Colon (tissue), 2 donors: ENCODE data around the gene EHBP1.

Experiments used
- FAIRE-seq: peaks from 2 replicates; lab custom pipeline; 2012; peaks lifted over from hg19 to GRCh38; lab: Jason Lieb, UNC
- donor health status: control.
- donor health status: control.

Gene EHBP1

DNA sequence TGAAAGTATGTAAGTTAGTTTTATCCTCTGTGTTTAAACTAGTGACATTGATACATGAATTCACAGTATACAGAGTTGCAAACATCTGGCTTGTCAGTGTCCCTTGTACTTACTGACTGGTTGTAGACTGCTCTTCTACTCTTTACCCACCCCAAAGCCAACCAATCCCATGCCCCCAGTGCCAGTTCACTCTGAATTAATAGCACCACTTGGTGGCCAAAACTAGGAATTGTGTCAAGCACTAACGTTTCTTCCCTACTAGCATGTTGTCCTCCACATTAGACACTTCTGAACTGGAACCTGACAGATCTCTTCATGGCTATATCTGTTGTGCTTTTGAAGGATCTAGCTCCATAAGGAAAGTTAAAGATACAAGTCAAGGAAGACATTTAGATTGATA lies 317.9 kb downstream of the EHBP1 start:
- FAIRE-seq: no peak

DNA sequence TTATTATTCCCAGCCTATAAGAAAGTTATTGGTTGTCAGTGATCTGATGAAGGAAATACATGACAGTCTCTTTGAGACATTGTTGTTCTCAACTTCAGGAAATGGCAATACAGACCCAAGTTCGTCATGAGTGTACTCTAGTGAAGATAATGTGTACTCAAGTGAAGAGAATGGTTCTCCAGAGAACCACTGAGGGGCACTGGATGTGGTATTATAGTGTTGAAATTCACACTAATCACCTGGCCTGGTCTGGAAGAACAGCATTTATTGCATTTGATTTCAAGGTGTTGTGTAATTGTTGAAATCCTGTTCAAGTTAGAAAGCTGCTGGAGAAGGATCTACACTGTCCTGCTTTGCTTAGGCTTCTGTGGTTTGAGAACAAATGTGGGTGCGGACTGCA lies 321.7 kb downstream of the EHBP1 start:
- FAIRE-seq: no peak

DNA sequence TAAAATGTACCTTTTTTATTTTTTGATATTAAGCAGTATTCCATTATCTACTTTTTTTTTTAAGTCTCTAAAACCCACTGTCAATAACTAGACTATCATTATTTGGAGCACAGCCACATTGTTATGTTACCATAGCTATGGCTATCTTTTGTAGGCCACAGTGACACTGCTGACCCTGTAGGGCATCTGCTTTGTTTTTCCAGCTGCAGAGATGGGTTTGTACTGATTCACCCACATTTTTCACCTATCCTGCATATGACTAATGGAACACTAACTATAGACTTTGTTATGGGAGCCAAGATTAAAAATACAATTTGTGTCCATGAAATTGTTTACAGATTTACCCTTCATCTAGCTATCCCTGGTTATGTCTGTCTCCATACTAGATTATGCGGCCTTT lies 323.5 kb downstream of the EHBP1 start:
- FAIRE-seq: no peak

DNA sequence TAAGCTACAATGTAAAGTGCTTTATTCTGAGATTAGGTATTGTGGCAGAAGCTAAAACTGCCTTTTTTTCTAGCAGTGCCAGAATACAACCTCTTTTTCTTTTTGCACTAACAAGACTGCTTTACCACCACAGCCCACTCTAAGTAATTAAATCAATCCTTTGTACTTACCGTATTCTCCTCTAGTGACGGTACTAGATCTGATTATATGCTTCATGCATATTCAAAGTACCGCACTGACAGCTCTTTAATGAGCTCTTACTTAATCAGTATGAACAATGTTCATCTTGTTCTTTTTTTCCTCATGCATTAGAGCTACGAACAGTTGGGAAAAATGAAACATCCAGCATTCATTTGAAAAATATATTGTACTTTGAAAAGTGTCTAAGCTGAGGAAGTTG lies 329.0 kb downstream of the EHBP1 start:
- FAIRE-seq: no peak

DNA sequence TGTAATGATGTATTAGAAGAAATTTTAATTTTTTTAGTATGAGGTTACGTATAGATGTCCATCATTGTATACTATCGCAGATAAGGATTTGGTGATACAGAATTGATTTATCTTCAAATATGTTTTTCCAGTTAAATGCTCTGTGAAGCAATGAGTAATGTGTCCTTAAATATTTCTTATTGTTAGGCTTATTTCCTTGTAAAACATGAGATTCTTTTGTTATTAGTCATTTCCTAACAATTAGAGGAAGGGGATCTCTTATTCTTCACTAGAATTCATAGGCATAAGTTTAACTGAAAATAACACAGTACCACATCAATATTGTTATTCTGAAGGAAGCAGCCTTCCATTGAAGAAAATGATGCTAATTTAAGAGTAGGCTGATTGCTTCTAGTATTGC lies 329.7 kb downstream of the EHBP1 start:
- no peak for FAIRE-seq

- no peak for FAIRE-seq
Observed at GRCh38 chr2:63035660-63036059, 330.1 kb downstream of the EHBP1 start.

DNA sequence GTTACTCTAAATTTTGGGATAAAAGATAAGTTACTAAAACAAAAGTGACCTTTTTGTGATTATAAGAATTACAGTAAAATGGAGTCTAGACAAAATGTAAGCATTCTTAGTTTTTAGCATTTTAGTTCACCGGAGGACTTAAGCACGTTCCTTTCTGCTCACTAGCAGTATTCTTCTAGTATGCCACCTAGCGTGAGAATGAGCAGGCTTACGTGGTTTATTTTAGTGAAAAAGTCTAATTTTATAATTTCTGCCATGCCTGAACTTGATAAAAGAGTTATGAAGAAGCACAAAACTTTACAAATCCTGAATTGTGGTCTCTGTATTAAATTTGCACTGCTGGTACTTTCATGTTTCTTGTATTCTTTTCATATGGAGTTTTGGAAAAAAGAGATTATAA lies 332.5 kb downstream of the EHBP1 start:
- FAIRE-seq: no peak

GRCh38 chr2:63040586-63040985 lies 335.1 kb downstream of the EHBP1 start:
- no peak for FAIRE-seq

- no peak for FAIRE-seq
Observed at GRCh38 chr2:63041592-63041991, 336.1 kb downstream of the EHBP1 start.

GRCh38 chr2:63044362-63045327 lies 339.1 kb downstream of the EHBP1 start:
- FAIRE-seq: no peak

GRCh38 chr2:63046552-63046951 lies 341.0 kb downstream of the EHBP1 start:
- FAIRE-seq: no peak

DNA sequence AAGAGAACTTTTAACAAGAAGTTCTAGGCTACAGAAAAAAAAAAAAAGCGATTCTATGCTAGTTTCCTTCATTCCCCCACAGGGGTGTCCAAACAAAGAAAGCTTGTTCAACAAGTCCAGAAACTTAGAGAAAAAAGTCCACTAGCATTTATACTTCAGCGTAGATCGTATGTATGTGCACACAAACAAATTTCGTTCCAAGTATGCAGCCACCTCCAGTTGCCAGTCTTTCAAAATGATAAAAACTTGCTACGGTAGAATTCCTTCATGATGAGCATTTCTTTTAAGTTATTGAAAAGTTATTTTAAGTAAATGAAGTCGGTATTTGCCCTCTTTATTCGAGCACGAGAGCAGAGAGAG lies 341.4 kb downstream of the EHBP1 start:
- no peak for FAIRE-seq

GRCh38 chr2:63047321-63048279 lies 342.1 kb downstream of the EHBP1 start:
- FAIRE-seq: no peak

DNA sequence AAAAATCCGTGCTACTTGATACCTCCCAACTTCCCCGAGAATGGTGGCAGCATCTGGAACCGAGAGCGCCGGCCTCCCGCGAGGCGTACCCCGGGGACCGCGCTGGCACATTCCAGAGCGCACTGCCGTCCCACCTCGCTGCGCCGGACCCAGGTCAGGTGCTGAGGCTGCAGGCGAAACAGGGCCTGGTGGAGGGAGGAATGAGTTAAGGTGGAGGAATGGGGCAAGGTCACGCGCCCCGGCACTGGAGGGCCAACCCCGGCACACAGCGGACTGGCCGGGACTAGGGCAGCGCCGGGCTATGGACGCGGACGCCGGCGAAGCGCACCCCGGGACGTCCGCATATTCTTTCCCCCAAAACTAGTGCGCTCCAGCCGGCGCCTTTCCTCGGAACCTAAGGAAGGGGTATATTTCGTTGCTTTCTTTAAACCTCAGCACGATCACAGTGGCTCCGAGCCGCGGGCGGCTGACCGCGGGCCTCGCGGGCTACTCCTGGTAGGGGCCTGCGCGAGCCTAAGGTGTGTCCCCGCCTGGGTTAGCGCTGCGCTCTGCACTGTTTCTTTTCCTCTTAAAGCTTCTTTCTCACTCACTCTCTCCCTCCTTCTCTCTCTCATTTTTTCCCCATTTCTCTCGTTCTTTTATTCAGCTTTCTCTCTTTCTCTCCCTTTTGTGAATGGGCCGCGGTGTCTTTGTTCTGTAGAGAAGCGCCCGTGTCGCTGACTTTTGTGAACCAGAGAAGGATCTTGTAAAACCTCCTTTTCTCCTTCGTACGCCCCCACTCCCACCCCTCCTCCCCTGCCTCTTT lies 343.1 kb downstream of the EHBP1 start:
- no peak for FAIRE-seq

DNA sequence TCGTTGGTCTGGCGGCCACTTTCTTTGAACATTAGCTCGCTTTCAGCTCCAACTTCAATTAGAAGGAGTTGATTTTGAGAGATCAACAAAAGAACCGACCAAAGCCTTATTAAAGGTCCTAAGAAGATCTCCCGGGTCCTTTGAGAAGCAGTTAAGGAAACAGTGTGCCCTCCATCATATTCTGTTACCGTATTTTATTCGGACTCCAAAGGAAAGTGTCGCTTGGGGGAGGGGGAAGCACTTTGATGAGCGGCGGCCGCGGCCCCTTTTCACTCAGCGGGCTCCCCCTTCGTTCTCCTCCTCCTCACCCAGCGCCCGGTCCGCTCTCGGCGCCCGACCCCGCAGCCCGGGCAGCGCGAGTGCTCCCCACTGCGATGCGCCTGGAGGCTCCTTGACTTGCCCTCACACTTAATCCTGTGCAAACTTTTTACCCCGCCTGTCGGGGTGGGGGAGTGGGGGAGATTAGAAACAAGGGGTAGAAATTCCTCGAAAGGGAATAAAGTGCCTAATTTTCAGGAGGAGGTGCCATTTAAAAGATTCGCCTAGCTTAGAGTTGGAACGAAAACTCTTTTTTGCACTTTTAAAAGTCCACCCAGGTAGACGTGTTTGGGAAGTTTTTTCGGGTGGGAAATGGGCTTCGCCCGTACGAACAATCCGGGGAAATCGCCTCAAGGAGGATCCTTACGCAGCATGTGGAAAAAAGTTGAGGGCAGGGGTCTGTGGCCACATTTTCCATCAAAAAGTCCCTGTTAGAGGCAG lies 343.9 kb downstream of the EHBP1 start:
- no peak for FAIRE-seq

- no peak for FAIRE-seq
Observed at GRCh38 chr2:63049970-63050333, 344.4 kb downstream of the EHBP1 start.

DNA sequence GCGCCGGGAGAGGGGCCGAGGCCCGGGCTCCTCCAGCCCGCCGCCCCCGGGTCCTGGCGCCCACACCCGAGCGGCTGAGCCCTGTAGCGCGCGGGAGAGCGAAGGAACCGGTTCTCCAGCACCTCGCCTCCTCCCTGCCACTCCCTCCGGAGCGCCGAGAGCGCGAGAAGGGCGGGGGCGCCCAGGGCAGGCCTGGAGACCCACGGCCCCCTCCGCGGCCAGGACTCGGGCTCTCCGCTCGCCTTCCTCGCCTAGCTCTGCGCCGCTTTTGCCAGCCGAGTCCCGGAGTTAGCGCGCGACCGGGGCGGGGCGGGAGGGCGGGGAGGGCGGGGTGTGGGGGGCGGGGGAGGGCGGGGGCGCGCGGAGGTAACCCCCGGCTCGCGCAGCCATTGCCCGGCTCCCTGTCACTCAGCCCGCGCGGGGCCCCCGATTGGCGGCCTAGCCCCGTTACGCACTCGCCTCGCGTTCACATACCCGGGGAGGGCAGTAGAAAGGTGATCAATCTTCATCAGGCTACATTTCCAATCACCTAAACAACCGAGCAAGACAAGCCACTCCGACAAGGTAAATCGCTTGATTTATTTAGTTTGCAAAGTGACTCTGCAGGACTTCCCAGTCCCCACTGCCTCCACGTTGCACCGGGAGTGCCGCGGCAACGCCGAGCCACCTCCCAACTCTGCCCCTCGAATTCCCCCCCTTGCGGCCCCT lies 345.0 kb downstream of the EHBP1 start, which contains the start of gene OTX1:
OTX1 (plus strand) TSS at position 497 of the 708 bp plus-strand sequence. CDS start 2,161 bp downstream, outside the sequence.
- FAIRE-seq: no peak

DNA sequence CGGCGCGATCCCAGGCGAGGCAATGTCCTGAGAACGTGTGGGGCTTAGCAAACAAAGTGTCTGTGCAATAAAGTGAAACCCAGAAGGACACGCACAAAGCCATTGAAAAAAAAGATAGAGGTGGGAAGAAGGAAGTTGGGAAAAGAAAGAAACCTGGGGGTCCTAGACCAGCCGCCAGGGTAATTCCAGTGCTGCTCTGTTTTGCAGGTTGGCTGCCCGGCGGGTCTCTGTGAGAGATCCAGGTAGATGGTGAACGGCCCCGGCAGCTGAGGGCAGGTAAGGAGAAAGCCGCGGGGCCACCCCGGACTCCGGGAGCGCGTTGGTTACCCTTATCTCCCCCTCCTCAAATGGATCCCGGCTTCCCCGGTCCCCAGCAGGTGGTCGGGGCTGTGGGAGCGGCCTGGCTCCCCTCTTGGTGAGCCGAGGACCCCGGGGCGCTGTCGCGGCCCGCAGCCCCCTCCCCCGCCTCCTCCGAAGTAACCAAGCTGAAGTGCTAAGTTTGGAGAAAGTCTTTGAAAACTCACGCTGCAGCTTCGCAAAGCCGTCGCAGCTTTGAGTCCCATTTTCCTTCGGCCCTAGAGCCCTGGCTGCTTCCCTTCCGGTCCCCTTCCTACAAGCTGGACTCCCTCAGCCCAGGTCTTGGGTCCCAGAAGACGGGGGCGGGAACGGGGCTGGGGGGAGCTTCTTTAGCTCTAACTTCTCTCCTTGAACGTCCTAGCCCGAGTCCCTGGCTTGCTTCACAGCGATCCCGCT lies 345.7 kb downstream of the EHBP1 start:
- FAIRE-seq: no peak

DNA sequence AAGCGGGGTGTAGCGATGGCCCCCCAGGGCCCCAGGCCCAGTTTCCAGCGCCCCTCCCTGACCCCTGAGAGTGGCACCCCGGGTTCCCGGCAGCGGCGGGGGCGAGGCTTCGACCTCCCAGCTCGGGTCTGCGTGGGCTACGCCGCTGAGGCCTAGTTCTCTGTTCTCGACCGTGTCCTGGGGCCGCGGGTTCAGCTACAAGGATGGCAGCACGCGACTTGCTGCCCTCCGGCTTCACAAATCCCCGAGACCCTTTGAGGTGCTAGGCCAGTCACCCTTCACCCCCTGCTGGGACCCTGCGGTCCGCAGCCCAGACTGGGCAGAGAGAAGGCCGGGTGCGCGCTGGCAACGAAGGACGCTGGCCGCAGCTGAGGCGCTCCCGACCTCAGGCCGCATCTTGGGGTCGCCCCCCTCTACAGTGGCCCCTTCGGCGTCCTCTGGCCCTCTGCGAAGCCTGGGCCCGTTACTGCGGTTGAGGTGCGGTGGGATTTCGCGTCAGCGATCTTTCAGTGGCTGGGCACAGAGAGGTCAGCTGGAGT lies 346.4 kb downstream of the EHBP1 start:
- FAIRE-seq: no peak
